HG02678 (cell line): ENCODE measurements around the gene CFTR.
A peak's percentile ranks its signal among the peaks of the same experiment; 100 is the strongest.
"Not testable (repeated sequence)": the region's sequence is repeated elsewhere in the genome, so short reads cannot be mapped to it uniquely, and the experiment has no call there.

ENCODE experiments used
- ATAC-seq: cut with Tn5 transposase; IDR thresholded peaks from one replicate; pipeline ENCODE4 v1.9.1; 2021; ENCODE audit warnings: mild to moderate bottlenecking, moderate library complexity; ENCODE audit not compliant: unreplicated experiment

The CFTR gene

DNA sequence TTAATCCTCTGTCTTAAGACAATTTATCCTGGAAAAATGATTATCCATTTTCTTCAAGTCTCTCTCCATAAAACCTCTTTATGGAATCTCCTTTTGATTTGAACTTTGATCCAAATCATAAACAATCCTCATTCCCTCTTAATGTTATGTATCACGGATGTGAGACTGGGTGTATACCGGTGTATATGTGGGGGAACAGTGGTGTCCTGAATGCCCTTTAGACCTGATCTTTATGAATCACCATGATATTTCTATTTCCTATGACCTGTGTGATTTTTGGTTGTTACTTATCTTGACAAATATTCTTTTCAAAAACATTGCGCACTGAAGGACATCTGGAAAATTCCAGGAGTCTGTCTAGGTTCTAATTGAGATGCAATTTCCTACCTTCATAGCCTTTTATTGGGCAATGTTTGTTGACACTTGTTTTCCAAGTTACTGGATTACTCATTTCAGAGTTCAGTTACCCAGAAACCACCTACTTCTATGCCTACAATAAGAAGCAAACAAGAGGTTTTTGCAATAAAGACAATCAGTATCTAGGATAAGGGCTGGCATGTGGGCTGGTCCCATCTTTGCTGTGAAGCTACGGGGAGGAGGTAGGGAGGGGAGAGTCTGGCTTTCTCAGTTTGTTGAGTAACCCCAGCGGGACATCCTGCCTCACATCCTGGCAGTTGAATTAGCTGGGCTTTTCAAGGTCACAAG, 203.0 kb downstream of the CFTR start:
- ATAC-seq, result no peak

DNA sequence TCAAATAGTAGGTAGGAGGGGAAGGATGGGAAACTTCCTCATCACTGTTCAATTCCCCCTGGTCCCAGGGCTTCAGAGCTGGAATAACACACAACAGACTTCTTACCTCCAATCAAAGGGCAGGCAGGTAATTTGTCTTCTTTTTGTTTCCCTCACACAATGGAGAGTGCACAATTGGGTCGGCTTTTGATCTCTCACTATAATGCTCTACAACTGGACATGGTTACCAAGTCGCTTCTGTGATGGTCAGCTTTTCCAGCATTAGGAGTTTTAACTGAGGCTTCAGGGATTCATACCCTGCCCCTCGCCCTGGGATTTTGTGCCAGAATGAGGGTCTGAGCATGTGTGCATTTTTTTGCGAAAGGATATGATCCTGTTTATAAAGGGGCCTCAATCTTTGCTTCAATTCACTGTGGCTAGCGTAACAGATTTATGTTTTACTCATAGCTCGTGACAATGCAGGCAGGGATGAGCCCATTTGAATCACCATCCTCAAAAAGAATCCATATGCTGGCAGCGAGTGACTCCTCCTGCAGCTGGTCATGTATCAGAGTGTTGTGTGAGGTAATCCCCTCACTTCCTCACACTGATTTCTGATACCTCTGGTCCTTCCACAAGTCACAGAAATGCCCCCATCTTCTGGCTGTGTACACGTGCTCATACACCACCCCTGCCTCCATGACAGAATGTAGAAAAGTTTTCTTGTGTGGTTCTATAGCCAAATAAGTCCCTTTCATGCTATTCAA, 203.8 kb downstream of the CFTR start:
- no peak for ATAC-seq

GRCh38 chr7:117685795-117686194, 206.0 kb downstream of the CFTR start:
- ATAC-seq, result no peak

DNA sequence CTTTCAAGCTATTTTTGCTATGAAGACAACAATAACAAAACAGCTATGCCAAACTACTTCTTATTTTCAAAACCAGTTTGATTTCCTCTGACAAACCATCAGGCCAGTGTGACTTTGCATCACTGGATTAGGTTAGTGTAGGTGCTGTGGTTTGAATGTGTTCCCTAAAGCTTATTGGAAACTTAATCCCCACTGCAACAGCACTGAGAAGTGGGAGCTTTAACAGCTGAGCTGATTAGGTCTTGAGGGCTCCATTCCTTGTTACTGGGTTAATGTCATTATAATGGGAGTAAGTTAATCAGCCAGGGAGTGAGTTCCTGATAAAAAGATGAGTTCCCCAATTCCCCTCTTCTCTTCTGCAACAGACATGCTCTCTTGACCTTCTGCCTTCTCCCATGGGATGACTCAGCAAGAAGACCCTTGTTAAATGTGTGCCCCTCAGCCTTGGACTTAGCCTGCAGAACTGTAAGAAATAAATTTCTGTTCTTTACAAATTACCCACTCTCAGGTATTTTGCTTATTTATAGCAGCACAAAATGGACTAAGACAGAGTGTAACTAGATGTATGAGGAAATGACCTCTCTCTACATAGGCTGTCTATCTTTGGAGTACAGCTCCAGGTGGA, 206.6 kb downstream of the CFTR start:
- ATAC-seq, result no peak

- ATAC-seq, result no peak
Measured at GRCh38 chr7:117688126-117688525, 208.3 kb downstream of the CFTR start.

DNA sequence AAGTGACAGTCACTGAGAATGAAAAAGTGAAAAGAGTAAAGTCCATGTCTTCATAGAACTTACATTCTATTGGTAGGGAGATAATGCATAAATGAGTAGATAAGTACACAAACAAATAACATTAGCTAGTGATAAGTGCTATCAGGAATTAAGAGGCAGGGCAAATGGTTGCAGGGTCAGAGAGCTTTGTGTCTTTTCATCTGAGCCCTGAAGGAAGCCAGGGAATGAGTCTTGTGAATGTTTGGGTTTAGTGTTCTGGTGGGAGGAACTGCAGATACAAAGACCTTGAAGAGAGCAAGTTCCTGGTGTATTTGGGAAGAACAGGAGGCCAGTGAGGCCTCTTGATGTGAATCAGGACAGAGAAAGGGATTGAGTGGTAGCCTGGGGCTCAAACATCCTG, 209.6 kb downstream of the CFTR start:
- no peak for ATAC-seq

GRCh38 chr7:117690147-117690546, 210.3 kb downstream of the CFTR start:
- ATAC-seq, result no peak

DNA sequence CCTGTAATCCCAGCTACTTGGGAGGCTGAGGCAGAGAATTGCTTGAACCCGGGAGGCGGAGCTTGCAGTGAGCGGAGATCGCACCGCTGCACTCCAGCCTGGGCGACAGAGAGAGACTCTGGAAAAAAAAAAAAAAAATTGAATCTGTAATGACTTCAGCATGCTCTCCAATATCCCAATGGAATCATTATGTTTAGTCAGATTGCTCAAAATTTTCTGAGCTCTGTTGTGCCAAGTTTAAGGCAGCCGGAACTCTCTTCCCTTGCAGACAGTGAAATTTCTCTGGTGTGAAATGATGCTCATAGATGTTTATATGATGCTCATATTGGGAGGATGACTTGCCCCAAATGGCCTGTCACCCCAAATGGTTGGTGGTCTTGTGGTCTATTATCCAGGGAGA, 212.5 kb downstream of the CFTR start:
- ATAC-seq, result no peak

- no peak for ATAC-seq
Measured at GRCh38 chr7:117698018-117698417, 218.2 kb downstream of the CFTR start.

DNA sequence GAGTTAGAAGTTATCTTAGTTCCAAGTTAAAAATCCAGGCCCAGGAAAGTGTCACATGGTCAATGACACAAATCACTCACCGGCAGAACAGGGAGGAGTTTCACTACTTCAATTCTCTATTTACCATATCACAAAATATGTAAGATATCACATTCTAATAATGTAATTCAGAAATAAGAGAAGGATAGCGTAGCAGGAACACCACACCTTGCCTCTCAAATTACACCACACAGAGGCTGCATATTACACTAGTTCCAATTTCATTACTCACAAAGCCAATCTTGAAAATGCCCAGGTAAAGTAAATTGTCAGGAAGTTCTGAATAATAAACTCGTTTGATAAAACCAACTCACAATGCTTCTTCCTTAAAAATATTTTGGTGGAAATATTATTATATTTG, 224.2 kb downstream of the CFTR start:
- ATAC-seq, result no peak

DNA sequence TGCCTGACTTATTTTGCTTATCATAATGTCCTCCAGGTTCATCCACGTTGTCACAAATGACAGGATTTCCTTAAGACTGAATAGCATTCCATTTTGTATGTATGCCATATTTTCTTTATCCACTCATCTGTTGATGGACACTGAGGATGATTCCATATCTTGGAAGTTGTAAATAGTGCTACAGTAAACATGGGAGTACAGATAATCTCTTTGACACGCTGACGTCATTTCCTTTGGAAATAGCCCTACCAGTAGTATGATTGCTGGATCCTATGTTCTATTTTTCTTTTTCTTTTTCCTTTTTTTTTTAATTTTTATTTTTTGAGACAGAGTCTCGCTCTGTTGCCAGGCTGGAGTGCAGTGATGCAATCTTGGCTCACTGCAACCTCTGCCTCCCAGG, 225.8 kb downstream of the CFTR start:
- no peak for ATAC-seq

DNA sequence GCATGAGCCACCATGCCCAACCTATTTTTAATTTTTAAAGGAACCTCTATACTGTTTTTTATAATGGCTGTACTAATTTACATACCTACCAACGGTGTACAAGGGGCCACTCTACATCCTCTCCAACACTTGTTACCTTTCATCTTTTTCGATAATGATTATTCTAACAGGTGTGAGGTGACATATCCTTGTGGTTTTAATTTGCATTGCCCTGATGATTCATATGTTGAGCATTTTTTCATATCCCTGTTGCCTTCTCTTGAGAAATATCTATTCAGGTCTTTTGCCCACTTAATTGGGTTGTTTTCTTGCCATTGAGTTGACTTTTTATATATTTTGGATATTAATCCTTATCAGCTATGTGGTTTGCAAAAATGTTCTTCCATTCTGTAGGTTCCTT, 226.4 kb downstream of the CFTR start:
- no peak for ATAC-seq

GRCh38 chr7:117707080-117707479, 227.3 kb downstream of the CFTR start:
- ATAC-seq, result no peak

DNA sequence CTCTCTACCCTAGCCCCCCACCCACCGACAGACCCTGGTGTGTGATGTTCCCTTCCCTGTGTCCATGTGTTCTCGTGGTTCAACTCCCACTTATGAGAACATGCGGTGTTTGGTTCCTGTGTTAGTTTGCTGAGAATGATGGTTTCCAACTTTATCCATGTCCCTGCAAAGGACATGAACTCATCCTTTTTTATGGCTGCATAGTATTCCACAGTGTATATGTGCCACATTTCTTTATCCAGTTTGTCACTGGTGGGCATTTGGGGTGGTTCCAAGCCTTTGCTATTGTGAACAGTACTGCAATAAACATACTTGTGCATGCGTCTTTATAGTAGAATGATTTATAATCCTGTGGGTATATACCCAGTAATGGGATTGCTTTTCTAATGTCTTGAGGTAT, 228.3 kb downstream of the CFTR start:
- not testable (repeated sequence) for ATAC-seq

GRCh38 chr7:117711556-117711955, 231.7 kb downstream of the CFTR start:
- no peak for ATAC-seq

DNA sequence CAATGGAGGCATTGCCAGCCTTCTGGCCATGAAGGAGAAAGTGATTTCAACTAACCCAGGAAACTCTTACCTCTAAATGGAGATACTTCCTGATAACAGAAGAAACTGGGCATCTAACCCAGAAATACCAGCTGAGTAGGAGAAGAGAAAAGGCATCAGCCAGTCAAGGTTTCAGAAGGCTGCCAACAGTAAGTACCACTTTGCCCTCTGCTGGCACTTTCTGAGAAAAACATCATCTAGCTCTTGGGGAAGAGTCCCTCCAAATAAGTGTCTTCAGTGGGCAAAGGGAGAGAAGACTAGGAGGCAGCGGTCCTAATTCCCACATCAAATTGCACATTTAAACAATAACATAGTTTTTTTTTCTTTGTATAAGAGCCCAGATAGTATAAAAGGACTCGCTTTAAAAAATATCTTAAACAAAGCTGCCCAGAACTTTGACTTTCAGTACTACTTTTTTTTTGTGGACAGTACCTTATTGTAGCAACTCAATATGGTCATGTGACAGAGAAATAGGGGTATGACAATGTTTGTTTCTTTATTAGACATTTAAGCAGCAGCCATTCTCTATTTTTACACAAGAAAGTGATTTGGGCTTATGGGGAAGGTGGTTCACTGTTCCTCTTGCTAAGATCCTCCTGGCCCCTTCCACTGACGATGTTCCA, 236.1 kb downstream of the CFTR start:
- ATAC-seq, result peak; percentile 92

GRCh38 chr7:117716707-117717299, 237.0 kb downstream of the CFTR start:
- no peak for ATAC-seq

- no peak for ATAC-seq
Measured at GRCh38 chr7:117717357-117717756, 237.5 kb downstream of the CFTR start.
